ENCODE measurements around the gene TMPRSS13.

The TMPRSS13 gene

GRCh38 chr11:117966908-117967307 is 37.7 kb upstream of the TMPRSS13 start:
- Histone ChIP-seq H3K36me3 (no peaks in the 10 kb centered on the region), H3K27ac (no peak overlapping the region), H3K27me3 (no peaks in the 10 kb centered on the region), H3K9me3 (no peaks in the 10 kb centered on the region), H3K4me3 (ENCODE audit: low read depth in 1 of 2, low read length in 1 of 2) (no peak overlapping the region), H3K4me1 (ENCODE audit: control insufficient read depth in 1 of 2, insufficient read depth in 1 of 2, low read depth in 1 of 2, low read length in 1 of 2) (peaks cover 15 to 16% of the 10 kb centered on the region in 2 experiments)
- no peak for TF ChIP-seq CTCF (IDR thresholded peaks at IDR 0.05)

DNA sequence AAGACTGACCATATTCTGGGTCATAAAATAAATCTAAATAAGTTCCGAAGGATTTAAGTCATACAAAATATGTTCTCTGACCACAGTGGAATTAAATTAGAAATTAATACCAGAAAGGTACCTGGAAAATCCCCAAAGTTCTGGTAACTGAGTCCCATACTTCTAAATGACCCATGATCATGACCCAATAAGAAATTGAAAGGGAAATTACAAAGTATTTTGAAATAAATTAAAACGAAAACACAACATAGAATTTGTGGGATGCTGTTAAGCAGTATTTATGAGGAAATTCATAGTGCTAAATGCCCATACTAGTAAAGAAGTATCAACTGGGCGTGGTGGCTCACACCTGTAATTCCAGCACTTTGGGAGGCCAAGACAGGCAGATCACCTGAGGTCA is 33.6 kb upstream of the TMPRSS13 start:
- H3K27me3 ChIP-seq, result no peaks in the 10 kb centered on the region
- H3K4me3 ChIP-seq (ENCODE audit: low read depth in 1 of 2, low read length in 1 of 2), result no peak overlapping the region
- TF ChIP-seq CTCF (IDR thresholded peaks at IDR 0.05), result no peak
- no peaks in the 10 kb centered on the region for H3K9me3 ChIP-seq
- H3K4me1 ChIP-seq (ENCODE audit: control insufficient read depth in 1 of 2, insufficient read depth in 1 of 2, low read depth in 1 of 2, low read length in 1 of 2), result peaks cover 0 to 6% of the 10 kb centered on the region in 2 experiments
- H3K36me3 ChIP-seq, result no peaks in the 10 kb centered on the region
- H3K27ac ChIP-seq, result no peak overlapping the region

DNA sequence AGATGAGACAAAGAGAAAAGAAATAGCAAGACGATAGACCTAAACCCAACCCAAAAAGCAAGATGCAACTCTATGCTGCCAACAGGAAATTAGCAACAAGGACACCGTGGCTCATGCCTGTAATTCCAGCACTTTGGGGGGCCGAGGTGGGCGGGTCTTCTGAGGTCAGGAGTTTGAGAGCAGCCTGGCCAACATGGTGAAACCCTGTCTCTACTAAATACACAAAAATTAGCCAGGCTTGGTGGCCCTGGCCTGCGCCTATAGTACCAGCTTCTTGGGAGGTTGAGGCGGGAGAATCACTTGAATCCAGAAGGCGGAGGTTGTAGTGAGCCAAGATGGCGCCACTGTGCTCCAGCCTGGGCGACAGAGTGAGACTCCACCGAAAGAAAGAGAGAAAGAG is 32.7 kb upstream of the TMPRSS13 start:
- Histone ChIP-seq H3K4me1 (ENCODE audit: control insufficient read depth in 1 of 2, insufficient read depth in 1 of 2, low read depth in 1 of 2, low read length in 1 of 2) (peaks cover 0 to 6% of the 10 kb centered on the region in 2 experiments), H3K27ac (no peak overlapping the region), H3K4me3 (ENCODE audit: low read depth in 1 of 2, low read length in 1 of 2) (no peak overlapping the region), H3K9me3 (no peaks in the 10 kb centered on the region), H3K27me3 (no peaks in the 10 kb centered on the region), H3K36me3 (no peaks in the 10 kb centered on the region)
- TF ChIP-seq CTCF (IDR thresholded peaks at IDR 0.05), result no peak

- TF ChIP-seq CTCF (IDR thresholded peaks at IDR 0.05), result no peak
- H3K4me1 ChIP-seq (ENCODE audit: control insufficient read depth in 1 of 2, insufficient read depth in 1 of 2, low read depth in 1 of 2, low read length in 1 of 2), result peaks cover 0 to 6% of the 10 kb centered on the region in 2 experiments
Observed at GRCh38 chr11:117960406-117960805, 31.2 kb upstream of the TMPRSS13 start.

GRCh38 chr11:117959438-117960149 is 30.4 kb upstream of the TMPRSS13 start:
- Histone ChIP-seq H3K36me3 (no peaks in the 10 kb centered on the region), H3K4me3 (ENCODE audit: low read depth in 1 of 2, low read length in 1 of 2) (no peak overlapping the region), H3K27me3 (no peaks in the 10 kb centered on the region), H3K27ac (no peak overlapping the region), H3K4me1 (ENCODE audit: control insufficient read depth in 1 of 2, insufficient read depth in 1 of 2, low read depth in 1 of 2, low read length in 1 of 2) (peaks cover 0 to 6% of the 10 kb centered on the region in 2 experiments), H3K9me3 (no peaks in the 10 kb centered on the region)
- no peak for TF ChIP-seq CTCF (IDR thresholded peaks at IDR 0.05)

More at GRCh38 chr11:117960406-117960805, 31.2 kb upstream of the TMPRSS13 start:
- Histone ChIP-seq H3K27ac (no peak overlapping the region), H3K36me3 (no peaks in the 10 kb centered on the region), H3K4me3 (ENCODE audit: low read depth in 1 of 2, low read length in 1 of 2) (no peak overlapping the region), H3K27me3 (no peaks in the 10 kb centered on the region), H3K9me3 (no peaks in the 10 kb centered on the region)
